H1 (cell line): ENCODE results near the gene RNF130. TPM values are rescaled to one million over a fixed set of nuclear protein-coding genes. Genes with fewer than 3 reads are reported as not detected.

Experiments
- CTCF ChIA-PET: fragments of 300-600 bp; sonication (Branson Sonifier 250); formaldehyde crosslinking; loops from one replicate; lab custom pipeline; 2021; ENCODE audit not compliant: partially characterized antibody; lab: Charles Lee
- POLR2A ChIA-PET: fragments of 300-600 bp; sonication (Branson Sonifier 250); formaldehyde crosslinking; loops from one replicate; lab custom pipeline; 2021; ENCODE audit warnings: inconsistent platforms; ENCODE audit not compliant: partially characterized antibody; lab: Charles Lee
- DNase-seq, 2 experiments: peaks; one replicate each; pipeline versions ENCODE4 v3.0.0 to v3.0.0-alpha.2; 2010 to 2022; ENCODE audit warnings: low spot score in 2 of 2, low read depth in 1 of 2, mixed read lengths in 1 of 2
- FAIRE-seq: peaks from 2 replicates; lab custom pipeline; 2011; peaks lifted over from hg19 to GRCh38; lab: Jason Lieb, UNC
- H2AFZ ChIP-seq: 2 replicates; pipeline ENCODE4 v1.8.1; 2012; ENCODE audit warnings: low read length, inconsistent platforms
- H2AK5ac ChIP-seq: 2 replicates; pipeline ENCODE4 v1.6.1; 2013; ENCODE audit warnings: low read depth, low read length
- H2BK120ac ChIP-seq: replicated peaks from 2 replicates; pipeline ENCODE3; 2013; ENCODE audit warnings: low read depth, low read length, inconsistent platforms
- H2BK12ac ChIP-seq: 2 replicates; pipeline ENCODE4 v1.6.1; 2013; ENCODE audit warnings: low read depth, low read length
- H2BK15ac ChIP-seq: 2 replicates; pipeline ENCODE4 v1.6.1; 2013; ENCODE audit warnings: low read length
- H2BK20ac ChIP-seq: 2 replicates; pipeline ENCODE4 v1.6.1; 2013; ENCODE audit warnings: low read length
- H2BK5ac ChIP-seq: 2 replicates; pipeline ENCODE4 v1.6.1; 2013; ENCODE audit warnings: low read depth, low read length
- H3K14ac ChIP-seq: 2 replicates; pipeline ENCODE4 v1.6.1; 2013; ENCODE audit warnings: inconsistent platforms; ENCODE audit not compliant: insufficient read length
- H3K18ac ChIP-seq: 2 replicates; pipeline ENCODE4 v1.6.1; 2013; ENCODE audit warnings: low read length; ENCODE audit errors: extremely low read depth
- H3K23ac ChIP-seq: 2 replicates; pipeline ENCODE4 v1.6.1; 2013; ENCODE audit warnings: inconsistent platforms; ENCODE audit not compliant: insufficient read length
- H3K23me2 ChIP-seq: 2 replicates; pipeline ENCODE4 v1.6.1; 2013; ENCODE audit warnings: low read depth, low read length
- H3K27ac ChIP-seq: 2 replicates; pipeline ENCODE4 v1.6.1; 2011; ENCODE audit warnings: low read depth, low read length, inconsistent platforms
- H3K27me3 ChIP-seq, 4 experiments: replicated peaks in 1 of 4; 1 replicate in 1 of 4; 2 replicates in 3 of 4; pipeline versions ENCODE4 v1.6.1 to v1.8.1; 2011 to 2013; ENCODE audit warnings: low read length in 3 of 4, mild to moderate bottlenecking in 3 of 4, inconsistent platforms in 2 of 4, mixed read lengths in 2 of 4, moderate library complexity in 1 of 4; ENCODE audit not compliant: control insufficient read depth in 3 of 4, insufficient read depth in 3 of 4; ENCODE audit errors: extremely low read depth in 1 of 4
- H3K36me3 ChIP-seq, 4 experiments: 2 replicates each; pipeline versions ENCODE4 v1.6.1 to v1.8.1; 2011 to 2013; ENCODE audit warnings: mild to moderate bottlenecking in 4 of 4, low read length in 3 of 4, moderate library complexity in 2 of 4, control low read depth in 1 of 4, inconsistent platforms in 1 of 4; ENCODE audit not compliant: insufficient read depth in 4 of 4, control insufficient read depth in 2 of 4
- H3K4ac ChIP-seq: replicated peaks from 2 replicates; pipeline ENCODE3; 2013; ENCODE audit warnings: low read length, low read depth, mixed read lengths, inconsistent platforms; ENCODE audit not compliant: insufficient read length
- H3K4me1 ChIP-seq, 4 experiments: replicated peaks in 1 of 4; 1 replicate in 1 of 4; 2 replicates in 3 of 4; pipeline versions ENCODE4 v1.6.1 to v1.8.1; 2011 to 2013; ENCODE audit warnings: low read length in 3 of 4, inconsistent platforms in 2 of 4, mixed read lengths in 1 of 4; ENCODE audit not compliant: insufficient read depth in 4 of 4, control insufficient read depth in 3 of 4
- H3K4me2 ChIP-seq, 2 experiments: 2 replicates each; pipeline versions ENCODE4 v1.6.1 to v1.8.1; 2011 to 2013; ENCODE audit warnings: low read depth in 2 of 2, low read length in 2 of 2, control low read depth in 1 of 2, inconsistent platforms in 1 of 2, mild to moderate bottlenecking in 1 of 2; ENCODE audit not compliant: insufficient read depth in 1 of 2
- H3K4me3 ChIP-seq, 4 experiments: fragments of 200-600, 300-600 bp in 1 of 4; sonication (generic), shearing (Covaris generic), sonication (Bioruptor Twin) in 1 of 4; 2 replicates each; pipeline versions ENCODE4 v1.5.1 to v1.8.1; 2011 to 2016; ENCODE audit warnings: low read length in 4 of 4, low read depth in 3 of 4, control low read depth in 2 of 4, inconsistent platforms in 2 of 4, mild to moderate bottlenecking in 2 of 4, mixed read lengths in 1 of 4, moderate library complexity in 1 of 4; ENCODE audit not compliant: insufficient read depth in 2 of 4; ENCODE audit errors: extremely low read depth in 1 of 4
- H3K56ac ChIP-seq: replicated peaks from 2 replicates; pipeline ENCODE3; 2013; ENCODE audit warnings: low read depth, mild to moderate bottlenecking, mixed read lengths, low read length, inconsistent platforms; ENCODE audit not compliant: insufficient read length
- H3K79me1 ChIP-seq: 2 replicates; pipeline ENCODE4 v1.6.1; 2013; ENCODE audit warnings: low read depth, low read length, control low read depth
- H3K79me2 ChIP-seq, 2 experiments: 2 replicates each; pipeline versions ENCODE4 v1.6.1 to v1.8.1; 2012 to 2013; ENCODE audit warnings: low read length in 2 of 2, mild to moderate bottlenecking in 2 of 2, inconsistent platforms in 1 of 2; ENCODE audit not compliant: insufficient read depth in 2 of 2, control insufficient read depth in 1 of 2
- H3K9ac ChIP-seq, 4 experiments: replicated peaks in 1 of 4; 1 replicate in 1 of 4; 2 replicates in 3 of 4; pipeline versions ENCODE4 v1.6.1 to v1.8.1; 2011 to 2013; ENCODE audit warnings: low read depth in 3 of 4, low read length in 3 of 4, control low read depth in 2 of 4, mild to moderate bottlenecking in 2 of 4, moderate library complexity in 2 of 4, inconsistent platforms in 1 of 4; ENCODE audit errors: extremely low read depth in 1 of 4
- H3K9me3 ChIP-seq, 2 experiments: 2 replicates each; pipeline versions ENCODE4 v1.6.1 to v1.8.1; 2012 to 2013; ENCODE audit warnings: mild to moderate bottlenecking in 2 of 2, moderate library complexity in 2 of 2, control low read depth in 1 of 2, inconsistent platforms in 1 of 2, low read depth in 1 of 2, low read length in 1 of 2, mixed read lengths in 1 of 2; ENCODE audit not compliant: insufficient read depth in 2 of 2
- H4K20me1 ChIP-seq, 2 experiments: replicated peaks in 1 of 2; 2 replicates each; pipeline versions ENCODE3 to v1.8.1; 2011 to 2013; ENCODE audit warnings: inconsistent platforms in 2 of 2, low read length in 2 of 2, mild to moderate bottlenecking in 1 of 2; ENCODE audit not compliant: insufficient read depth in 2 of 2, control insufficient read depth in 1 of 2
- H4K5ac ChIP-seq: 2 replicates; pipeline ENCODE4 v1.6.1; 2013; ENCODE audit warnings: low read length, low read depth, mixed read lengths, inconsistent platforms; ENCODE audit not compliant: insufficient read length
- H4K8ac ChIP-seq: 2 replicates; pipeline ENCODE4 v1.8.0; 2013; ENCODE audit warnings: mild to moderate bottlenecking, moderate library complexity, low read length, inconsistent platforms; ENCODE audit not compliant: insufficient read depth; ENCODE audit errors: extremely low read depth
- H4K91ac ChIP-seq: replicated peaks from 2 replicates; pipeline ENCODE3; 2013; ENCODE audit warnings: low read length, mixed read lengths, inconsistent platforms; ENCODE audit not compliant: insufficient read length
- ASH2L ChIP-seq: fragments of 200-600, 300-600 bp; sonication (generic); IDR thresholded peaks from one replicate; pipeline ENCODE4 v1.7.1; 2017; ENCODE audit warnings: low read length
- CHD1 ChIP-seq: IDR thresholded peaks from 2 replicates; pipeline ENCODE4 v1.6.1; 2012; ENCODE audit warnings: low read depth, low read length, improper control_type of control experiment
- EZH2 ChIP-seq: fragments of 200-600 bp; sonication (generic); IDR thresholded peaks from 2 replicates; pipeline ENCODE4 v1.7.1; 2012; ENCODE audit warnings: low read depth, mild to moderate bottlenecking, moderate library complexity, low read length, inconsistent platforms; ENCODE audit not compliant: severe bottlenecking
- GABPA ChIP-seq: IDR thresholded peaks from 2 replicates; pipeline ENCODE4 v1.6.1; 2011; ENCODE audit warnings: mild to moderate bottlenecking, low read length, moderate library complexity, borderline replicate concordance; ENCODE audit not compliant: insufficient read depth
- HDAC2 ChIP-seq, 2 experiments: fragments of 300-600 bp in 1 of 2; sonication (generic) in 1 of 2; IDR thresholded peaks; 2 replicates each; pipeline ENCODE4 v1.6.1; 2011 to 2012; ENCODE audit warnings: low read depth in 2 of 2, low read length in 2 of 2, mild to moderate bottlenecking in 2 of 2, moderate library complexity in 2 of 2, borderline replicate concordance in 1 of 2, inconsistent platforms in 1 of 2
- JUND ChIP-seq: IDR thresholded peaks from 2 replicates; pipeline ENCODE4 v1.6.1; 2011; ENCODE audit warnings: mild to moderate bottlenecking, improper control_type of control experiment, low read length
- KDM1A ChIP-seq: fragments of 200-600, 300-600 bp; sonication (generic); IDR thresholded peaks from 2 replicates; pipeline ENCODE4 v1.7.1; 2016; ENCODE audit warnings: mild to moderate bottlenecking, low read length, borderline replicate concordance
- MAFK ChIP-seq: IDR thresholded peaks from 2 replicates; pipeline ENCODE4 v1.6.1; 2012; ENCODE audit warnings: low read depth, mild to moderate bottlenecking, improper control_type of control experiment, low read length
- RNF2 ChIP-seq: fragments of 200-900, 300-1000 bp; sonication (generic); IDR thresholded peaks from 2 replicates; pipeline ENCODE4 v1.7.1; 2016; ENCODE audit warnings: borderline replicate concordance, low read depth, mild to moderate bottlenecking, antibody characterized with exemption, low read length; ENCODE audit not compliant: poor library complexity, severe bottlenecking; ENCODE audit errors: missing control alignments
- SP1 ChIP-seq: IDR thresholded peaks from 2 replicates; pipeline ENCODE4 v1.6.1; 2011; ENCODE audit warnings: low read depth, low read length
- TAF7 ChIP-seq: optimal IDR thresholded peaks from 2 replicates; pipeline ENCODE3; 2011; ENCODE audit warnings: low read depth, mild to moderate bottlenecking, inconsistent platforms, low read length, moderate library complexity, borderline replicate concordance
- WGBS, 2 experiments: shearing (Covaris generic) in 1 of 2; methylation state at CpG; one replicate each; pipeline versions ENCODE4 v1.1.6 to v1.1.7; 2013 to 2015; ENCODE audit warnings: low lambda C conversion rate in 2 of 2, mixed read lengths in 2 of 2, inconsistent platforms in 1 of 2, low coverage in 1 of 2, missing lambda C conversion rate in 1 of 2; ENCODE audit not compliant: insufficient replicate concordance in 2 of 2, insufficient coverage in 1 of 2, insufficient read length in 1 of 2; ENCODE audit errors: extremely low coverage in 1 of 2, missing lambda C conversion rate in 1 of 2; 5-methylcytosine and 5-hydroxymethylcytosine counted together
- polyA plus RNA-seq, 7 experiments: library from polyadenylated mRNA; depleted of rRNA in 3 of 7; stranded (reverse) in 5 of 7; unstranded in 2 of 7; fragments of >200 nt in 5 of 7; fragments of 200-250 nt in 2 of 7; gene quantifications; 1 replicate in 5 of 7; 2 replicates in 1 of 7; 4 replicates in 1 of 7; pipeline versions ENCODE4 v1.2.1 to v1.2.3, GENCODE V29; 2011 to 2013; ENCODE audit warnings: missing spikeins in 2 of 7, mixed read lengths in 2 of 7
- total RNA-seq: library from RNA; stranded (reverse); fragmentation: NEBNext Ultra II Directional; extraction: Animal tissue kit (Norgen Biotek cat#: 25700); gene quantifications from 2 replicates; pipeline ENCODE4 v1.2.1, GENCODE V29; 2021
- TF ChIP-seq, protein P1 (sequence below): IDR thresholded peaks from 2 replicates; pipeline ENCODE4 v1.6.1; 2011; ENCODE audit warnings: low read depth, mild to moderate bottlenecking, low read length; ENCODE audit not compliant: insufficient read depth

Gene RNF130
- total and polyA plus RNA-seq, 2 of the 8 experiments (the other 6 are each of a cell fraction or from before 2014, with no cell fraction given), result 65.1 to 70.0 TPM

DNA sequence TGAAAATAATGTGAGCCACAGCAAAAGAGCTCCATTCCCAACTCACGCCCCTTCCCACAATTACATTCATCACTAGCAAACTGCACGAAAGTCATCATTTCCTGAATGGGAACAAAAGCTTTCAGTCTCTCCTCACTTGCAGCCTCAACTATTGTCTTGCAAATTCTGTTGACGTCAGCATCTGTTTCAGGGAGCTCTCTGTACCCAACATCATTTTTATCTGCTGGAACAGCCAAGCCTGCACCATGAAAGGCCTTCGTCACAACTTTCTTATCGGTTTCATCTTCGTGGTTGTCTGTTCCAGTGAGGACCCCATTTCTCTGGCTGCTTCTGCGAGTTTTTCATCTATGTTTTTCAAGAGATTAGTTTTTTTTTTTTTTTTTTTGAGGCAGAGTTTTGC lies 14.3 kb upstream of the RNF130 start:
- FAIRE-seq, result peak; percentile 98
- no peak for TF ChIP-seq SP1
- TF ChIP-seq ASH2L, result no peak
- peak; percentile 86 for TF ChIP-seq MAFK
- no peak for TF ChIP-seq CHD1
- TF ChIP-seq KDM1A, result no peak
- TF ChIP-seq EZH2, result no peak
- no peak for TF ChIP-seq TAF7
- TF ChIP-seq, protein P1, sequence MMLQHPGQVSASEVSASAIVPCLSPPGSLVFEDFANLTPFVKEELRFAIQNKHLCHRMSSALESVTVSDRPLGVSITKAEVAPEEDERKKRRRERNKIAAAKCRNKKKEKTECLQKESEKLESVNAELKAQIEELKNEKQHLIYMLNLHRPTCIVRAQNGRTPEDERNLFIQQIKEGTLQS, result no peak
- TF ChIP-seq JUND, result no peak; the same call in 1 of the 2 replicates
- TF ChIP-seq HDAC2 (IDR thresholded peaks at IDR 0.05; ENCODE audit: borderline replicate concordance in 1 of 2, low read depth in 2 of 2, low read length in 2 of 2), result no peak
- TF ChIP-seq RNF2, result no peak
- no peak for TF ChIP-seq GABPA

More for the DNA sequence above, 14.3 kb upstream of the RNF130 start:
- DNase-seq, result no peak
- Histone ChIP-seq H3K4me2 (peak overlapping the region; percentile 46 to 52), H3K18ac (no peak overlapping the region; the same call in 1 of the 2 replicates), H3K4me3 (no peak overlapping the region), H4K5ac (no peak overlapping the region), H3K23me2 (0 out of 2 replicates have a peak, but pooled peaks cover 2% of the 10 kb centered on the region), H2BK20ac (no peak overlapping the region), H3K79me2 (no peaks in the 10 kb centered on the region), H2BK15ac (no peak overlapping the region), H3K56ac (no peak overlapping the region), H2BK5ac (no peak overlapping the region; the same call in 1 of the 2 replicates), H4K20me1 (no peaks in the 10 kb centered on the region), H3K4me1 (peaks cover 19 to 41% (median 27%) of the 10 kb centered on the region in 4 experiments), H4K8ac (no peak overlapping the region), H3K4ac (no peak overlapping the region), H3K79me1 (no peaks in the 10 kb centered on the region), H3K23ac (no peak overlapping the region), H2BK120ac (no peak overlapping the region), H4K91ac (no peak overlapping the region), H3K9me3 (no peaks in the 10 kb centered on the region), H3K36me3 (no peaks in the 10 kb centered on the region), H3K27ac (peak overlapping the region; percentile 51), H3K9ac (no peak overlapping the region), H2AFZ (no peak overlapping the region), H3K14ac (no peak overlapping the region), H2BK12ac (0 out of 2 replicates have a peak overlapping the region, but pooled peaks have one; percentile 100), H2AK5ac (no peak overlapping the region; the same call in 1 of the 2 replicates), H3K27me3 (no peaks in the 10 kb centered on the region)
- WGBS, 2 experiments, result 51% methylated on average over 7 of the region's 7 CpGs; no CpG with 5 or more reads in 1 of the 2 experiments
- ChIA-PET CTCF (no interaction called here), POLR2A (interaction anchor here (0.6 to 6.1 kb wide), 6 partner anchors 8 to 225 kb away, joined by 3 to 40 read pairs (median 4); partner anchors contain the start of gene RNF130)
